Measurements from ENCODE around the gene TMEM184C. TPM values are rescaled to one million over a fixed set of nuclear protein-coding genes. Genes with fewer than 3 reads are reported as not detected.

TMEM184C gene
- 42.3 to 43.7 TPM (median 43.4 TPM) in 3 replicates for total RNA-seq (2021)
- percentile 80 among the genes with signal in this experiment for Bru-seq, nascent RNA
- long read RNA-seq, experiment 1, full-length matches to known transcripts = 160 of 189 reads
- long read RNA-seq, experiment 1, partial matches to known transcripts = 6 of 189 reads
- long read RNA-seq, experiment 1, other reads (novel, unspliced or antisense) = 23 of 189 reads
- long read RNA-seq, experiment 2, full-length matches to known transcripts = 22 of 57 reads
- long read RNA-seq, experiment 2, partial matches to known transcripts = 6 of 57 reads
- long read RNA-seq, experiment 2, other reads (novel, unspliced or antisense) = 29 of 57 reads
- long read RNA-seq, experiment 3, full-length matches to known transcripts = 18 of 25 reads
- long read RNA-seq, experiment 3, partial matches to known transcripts = 1 of 25 reads
- long read RNA-seq, experiment 3, other reads (novel, unspliced or antisense) = 6 of 25 reads

- Mint-ChIP-seq H3K36me3 (peaks cover 8% of the 10 kb centered on the region), H3K27ac (peak within 1 kb of the TSS; percentile 98), H3K9me3 (no peaks in the 10 kb centered on the region), H3K4me1 (peaks cover 20% of the 10 kb centered on the region), H3K4me3 (peak within 1 kb of the TSS; percentile 97), H3K27me3 (ENCODE audit: low read depth) (no peaks in the 10 kb centered on the region; the same call in 1 of the 2 replicates)
- DNase-seq (ENCODE audit: low spot score) (peak; percentile 98), ATAC-seq (peak; percentile 98)
- ChIA-PET POLR2A (interaction anchor here (0.6 to 1.5 kb wide), 14 partner anchors 8 to 250 kb away, joined by 3 to 17 read pairs (median 4); partner anchors contain the start of genes EDNRA and PRMT9), CTCF (interaction anchor here (1.0 to 3.2 kb wide), 13 partner anchors 11 to 608 kb away, joined by 3 to 40 read pairs (median 6); partner anchors contain the start of genes ARHGAP10 and PRMT9)
- TF ChIP-seq ZNF396 (CRISPR knock-in tag; IDR thresholded peaks at IDR 0.05; ENCODE audit: borderline replicate concordance) = no peak
- no peak for TF ChIP-seq ARID4B (CRISPR knock-in tag; IDR thresholded peaks at IDR 0.05; ENCODE audit: borderline replicate concordance)
- no peak for TF ChIP-seq ESRRA (CRISPR knock-in tag; IDR thresholded peaks at IDR 0.05; ENCODE audit: borderline replicate concordance)
- TF ChIP-seq ERG (CRISPR knock-in tag; IDR thresholded peaks at IDR 0.05) = no peak
- no peak for TF ChIP-seq CBFB (CRISPR knock-in tag; IDR thresholded peaks at IDR 0.05; ENCODE audit: low read depth)
- TF ChIP-seq ZBTB43 (CRISPR knock-in tag; IDR thresholded peaks at IDR 0.05) = no peak
- TF ChIP-seq ATF3 (CRISPR knock-in tag; conservative IDR thresholded peaks at IDR 0.05) = no peak
- no peak for TF ChIP-seq ZNF532 (CRISPR knock-in tag; IDR thresholded peaks at IDR 0.05; ENCODE audit: borderline replicate concordance)
- no peak for TF ChIP-seq EMX1 (CRISPR knock-in tag; IDR thresholded peaks at IDR 0.05)
- peak; percentile 87 for TF ChIP-seq PRDM15 (CRISPR knock-in tag; IDR thresholded peaks at IDR 0.05)
- TF ChIP-seq NR2C2 (CRISPR knock-in tag; IDR thresholded peaks at IDR 0.05) = no peak
- TF ChIP-seq KAT7 (CRISPR knock-in tag; IDR thresholded peaks at IDR 0.05; ENCODE audit: borderline replicate concordance) = no peak
- no peak for TF ChIP-seq GRHL2 (CRISPR knock-in tag; IDR thresholded peaks at IDR 0.05; ENCODE audit: insufficient replicate concordance, severe bottlenecking)
- TF ChIP-seq ATF2 (CRISPR knock-in tag; IDR thresholded peaks at IDR 0.05; ENCODE audit: borderline replicate concordance, low read depth) = no peak
- TF ChIP-seq JUN (CRISPR knock-in tag; IDR thresholded peaks at IDR 0.05) = no peak
- TF ChIP-seq NR3C1 (CRISPR knock-in tag; conservative IDR thresholded peaks at IDR 0.05; ENCODE audit: low read depth) = no peak
These were observed at the start of gene TMEM184C for GRCh38 chr4:147617173-147617840. Gene TMEM184C, plus strand, starts transcription at chr4:147617397. Its CDS starts 560 bp downstream, at chr4:147617957.

Data from WTC11 (cell line).